Mucosa of stomach (tissue), 1 donor: ENCODE data around the gene AK5.

Source experiments
- H3K27me3 ChIP-seq: one replicate; pipeline ENCODE4 v1.7.0; 2013; ENCODE audit warnings: mild to moderate bottlenecking, low read length; ENCODE audit not compliant: control insufficient read depth, insufficient read depth
- H3K36me3 ChIP-seq: one replicate; pipeline ENCODE4 v1.7.0; 2013; ENCODE audit warnings: low read length; ENCODE audit not compliant: control insufficient read depth, insufficient read depth
- H3K4me1 ChIP-seq: one replicate; pipeline ENCODE4 v1.7.0; 2013; ENCODE audit warnings: mild to moderate bottlenecking, low read length; ENCODE audit not compliant: control insufficient read depth, insufficient read depth
- H3K4me3 ChIP-seq: one replicate; pipeline ENCODE4 v1.7.0; 2013; ENCODE audit warnings: low read length
- H3K9ac ChIP-seq: one replicate; pipeline ENCODE4 v1.7.0; 2013; ENCODE audit warnings: mild to moderate bottlenecking, low read length, moderate library complexity
- H3K9me3 ChIP-seq: one replicate; pipeline ENCODE4 v1.7.0; 2013; ENCODE audit warnings: mild to moderate bottlenecking, low read length, moderate library complexity; ENCODE audit not compliant: control insufficient read depth
- donor health status: Pancreatic carcinoma.

AK5 gene

DNA sequence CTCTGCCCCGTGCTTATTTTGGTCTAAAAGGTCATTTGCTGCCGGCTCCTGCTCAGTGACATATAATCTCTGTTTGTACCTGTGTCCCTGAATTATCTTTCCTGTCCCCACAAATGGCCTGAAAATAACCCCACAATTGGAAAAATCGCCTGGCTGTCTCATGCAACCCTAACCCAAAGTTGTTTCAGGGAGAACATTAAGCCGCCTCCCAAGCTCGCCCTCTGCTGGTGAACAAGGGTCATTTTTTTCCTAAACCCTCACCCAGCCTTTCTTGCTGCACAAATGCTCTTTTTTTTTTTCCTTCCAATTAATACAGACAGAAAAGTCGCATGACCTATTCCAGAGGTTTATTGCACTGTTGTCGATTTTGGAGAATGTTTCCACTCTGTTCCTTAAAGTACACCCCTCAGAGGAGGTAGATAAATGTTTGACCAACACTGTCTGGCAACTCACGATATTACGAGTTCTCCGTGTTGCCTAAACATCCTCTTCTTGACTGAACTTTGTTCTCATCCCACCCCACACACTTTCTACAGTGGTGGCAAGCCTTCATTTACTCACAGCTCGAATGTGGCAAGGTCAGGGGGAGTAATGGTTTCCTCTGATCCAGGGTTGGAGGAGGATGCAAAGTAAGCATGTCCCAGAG lies 252.0 kb downstream of the AK5 start:
- no peak overlapping the region for H3K4me3 ChIP-seq
- H3K9ac ChIP-seq, result no peak overlapping the region

DNA sequence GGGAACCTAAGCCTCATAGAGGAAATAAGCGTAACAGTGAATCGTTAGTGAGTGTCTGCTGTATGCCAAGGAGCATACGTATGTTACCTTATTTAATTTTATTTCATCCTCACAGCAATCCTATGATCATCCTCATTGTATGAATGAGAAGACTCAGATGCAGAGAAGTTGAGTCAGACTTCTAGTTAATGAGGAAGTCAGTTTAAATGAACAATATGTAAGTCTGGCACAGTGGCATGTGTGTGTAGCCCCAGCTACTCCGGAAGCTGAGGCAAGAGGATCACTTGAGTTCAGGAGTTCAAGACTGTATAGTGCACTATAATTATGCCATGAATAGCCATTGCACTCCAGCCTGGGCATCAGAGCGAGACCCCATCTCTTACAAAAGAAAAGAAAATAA lies 252.6 kb downstream of the AK5 start:
- Histone ChIP-seq H3K4me3 (no peak overlapping the region), H3K9ac (no peak overlapping the region), H3K4me1 (peaks cover 4% of the 10 kb centered on the region), H3K36me3 (no peaks in the 10 kb centered on the region), H3K27me3 (no peaks in the 10 kb centered on the region), H3K9me3 (no peaks in the 10 kb centered on the region)

More for the DNA sequence above, 252.0 kb downstream of the AK5 start:
- Histone ChIP-seq H3K36me3 (no peaks in the 10 kb centered on the region), H3K9me3 (no peaks in the 10 kb centered on the region), H3K27me3 (no peaks in the 10 kb centered on the region), H3K4me1 (no peaks in the 10 kb centered on the region)

DNA sequence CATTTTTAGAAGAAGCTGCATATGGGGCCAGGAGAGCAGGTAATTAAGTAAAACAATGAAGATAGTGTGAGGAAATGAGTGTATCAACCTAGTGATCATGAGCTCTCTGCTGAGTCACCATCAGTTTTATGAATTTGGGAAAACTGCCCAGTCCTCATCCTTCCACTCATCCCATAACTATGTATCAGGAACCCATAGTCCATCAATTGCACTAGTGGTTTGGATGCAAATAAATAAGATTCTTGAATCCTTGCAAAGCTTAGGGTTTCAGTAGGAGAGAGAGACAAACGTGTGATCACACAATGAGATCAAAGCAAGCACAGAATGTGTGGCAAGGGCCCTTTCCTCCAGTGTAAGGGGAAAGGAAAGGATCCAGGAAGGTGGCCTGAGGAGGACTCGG lies 255.0 kb downstream of the AK5 start:
- Histone ChIP-seq H3K9me3 (no peaks in the 10 kb centered on the region), H3K27me3 (no peaks in the 10 kb centered on the region), H3K9ac (no peak overlapping the region), H3K4me1 (peaks cover 9% of the 10 kb centered on the region), H3K4me3 (no peak overlapping the region), H3K36me3 (no peaks in the 10 kb centered on the region)

DNA sequence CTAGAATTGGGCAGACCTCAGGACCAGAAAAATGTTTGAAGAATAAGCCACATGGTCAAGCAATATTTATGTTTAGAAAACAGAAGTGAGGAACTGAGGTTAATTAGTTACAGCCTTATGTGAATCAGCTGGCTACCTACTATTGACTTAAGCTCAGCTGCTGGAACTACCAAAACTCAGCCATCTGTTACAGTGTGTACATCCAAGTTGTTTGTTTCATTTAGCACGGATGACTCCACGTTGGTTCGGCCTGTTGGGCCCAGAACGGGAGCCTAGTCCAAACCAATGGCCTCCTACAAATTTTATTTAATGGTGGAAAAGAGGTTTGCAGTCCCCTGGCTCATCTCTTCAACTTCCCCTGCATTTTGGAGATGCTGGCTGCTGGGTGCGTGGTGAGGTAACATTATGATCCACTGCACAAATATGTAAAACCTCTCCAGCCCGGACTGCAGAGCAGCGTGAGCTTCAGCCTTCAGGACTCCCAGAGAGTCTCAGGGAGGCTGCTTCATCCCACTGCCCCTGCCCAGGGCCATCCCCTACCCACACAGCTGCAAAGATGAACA lies 257.2 kb downstream of the AK5 start:
- H3K9ac ChIP-seq, result no peak overlapping the region
- H3K4me1 ChIP-seq, result peaks cover 9% of the 10 kb centered on the region
- no peaks in the 10 kb centered on the region for H3K27me3 ChIP-seq

DNA sequence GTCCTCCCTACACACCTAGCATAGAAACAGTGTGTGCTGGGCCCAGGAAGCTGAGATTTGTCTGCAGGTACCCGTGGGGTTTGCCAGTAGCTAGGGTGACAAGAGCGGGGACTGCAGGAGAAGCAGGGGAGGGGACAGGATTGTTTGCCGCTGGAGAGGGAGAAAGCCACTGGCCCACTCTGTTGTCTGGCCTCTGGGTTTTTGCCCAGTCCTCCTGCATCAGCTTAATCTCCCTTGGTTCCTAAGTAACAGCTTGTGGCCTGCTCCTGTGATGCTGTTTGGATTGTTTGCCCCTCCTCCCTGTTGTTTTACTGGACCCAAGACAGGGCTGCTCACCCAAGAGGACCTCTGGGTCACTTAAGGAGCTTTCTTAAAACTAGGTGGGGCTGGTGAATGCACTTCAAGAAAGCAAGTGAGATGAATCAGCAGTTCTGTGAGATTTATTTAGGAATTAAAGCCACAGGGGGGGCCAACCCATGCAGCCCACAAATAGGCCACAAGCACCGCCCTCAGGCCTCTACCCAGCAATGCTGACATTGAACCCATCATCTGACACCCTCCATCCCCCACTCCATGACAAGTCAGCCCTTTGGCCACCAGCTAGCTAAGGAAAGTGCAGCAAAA lies 257.8 kb downstream of the AK5 start:
- H3K4me3 ChIP-seq, result no peak overlapping the region
- no peaks in the 10 kb centered on the region for H3K27me3 ChIP-seq
- no peaks in the 10 kb centered on the region for H3K9me3 ChIP-seq
- no peaks in the 10 kb centered on the region for H3K36me3 ChIP-seq
- H3K4me1 ChIP-seq, result peaks cover 9% of the 10 kb centered on the region
- no peak overlapping the region for H3K9ac ChIP-seq

More for the DNA sequence above, 257.2 kb downstream of the AK5 start:
- no peaks in the 10 kb centered on the region for H3K36me3 ChIP-seq
- no peak overlapping the region for H3K4me3 ChIP-seq
- H3K9me3 ChIP-seq, result no peaks in the 10 kb centered on the region

DNA sequence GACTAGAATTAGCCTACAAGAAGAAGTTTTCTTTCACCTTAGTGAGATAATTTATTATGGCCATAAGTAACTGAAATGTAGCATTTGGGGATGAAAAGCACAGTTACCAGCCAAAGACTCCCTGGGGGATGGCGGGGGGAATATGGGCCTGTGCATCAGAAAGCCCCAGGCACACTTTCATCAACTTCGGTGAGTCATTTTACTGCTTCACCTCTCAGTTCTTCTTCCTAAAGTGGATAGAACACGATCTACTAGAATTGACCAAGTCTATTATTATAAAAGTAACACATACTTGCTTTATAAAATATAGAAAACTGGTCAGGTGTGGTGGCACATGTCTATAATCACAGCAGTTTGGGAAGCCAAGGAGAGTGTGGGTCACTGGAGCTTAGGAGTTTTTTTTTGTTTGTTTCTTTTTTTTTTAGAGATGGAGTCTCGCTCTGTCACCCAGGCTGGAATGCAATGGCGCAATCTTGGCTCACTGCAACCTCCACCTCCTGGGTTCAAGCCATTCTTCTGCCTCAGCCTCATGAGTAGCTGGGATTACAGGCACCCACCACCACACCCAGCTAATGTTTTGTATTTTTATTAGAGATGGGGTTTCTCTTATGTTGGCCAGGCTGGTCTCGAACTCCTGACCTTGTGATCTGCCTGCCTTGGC lies 258.8 kb downstream of the AK5 start:
- H3K9me3 ChIP-seq, result no peaks in the 10 kb centered on the region
- no peak overlapping the region for H3K4me3 ChIP-seq
- H3K27me3 ChIP-seq, result no peaks in the 10 kb centered on the region
- H3K36me3 ChIP-seq, result no peaks in the 10 kb centered on the region
- peaks cover 9% of the 10 kb centered on the region for H3K4me1 ChIP-seq
- no peak overlapping the region for H3K9ac ChIP-seq

DNA sequence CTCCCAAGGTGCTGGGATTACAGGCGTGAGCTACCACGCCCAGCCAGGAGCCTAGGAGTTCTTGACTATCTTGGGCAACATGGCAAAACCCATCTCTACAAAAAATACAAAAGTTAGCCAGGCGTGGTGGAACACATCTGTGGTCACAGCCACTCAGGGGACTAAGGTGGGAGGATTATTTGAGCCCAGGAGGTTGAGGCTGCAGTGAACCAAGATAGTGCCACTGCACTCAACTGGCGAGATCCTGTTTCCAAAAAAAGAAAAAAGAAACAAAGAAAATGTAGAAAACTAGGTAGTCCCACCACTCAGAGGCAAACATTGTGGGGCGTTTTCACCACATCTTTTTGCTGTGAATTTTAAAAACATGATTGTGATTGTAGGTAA lies 259.3 kb downstream of the AK5 start:
- Histone ChIP-seq H3K9ac (no peak overlapping the region), H3K36me3 (no peaks in the 10 kb centered on the region), H3K4me3 (no peak overlapping the region)

DNA sequence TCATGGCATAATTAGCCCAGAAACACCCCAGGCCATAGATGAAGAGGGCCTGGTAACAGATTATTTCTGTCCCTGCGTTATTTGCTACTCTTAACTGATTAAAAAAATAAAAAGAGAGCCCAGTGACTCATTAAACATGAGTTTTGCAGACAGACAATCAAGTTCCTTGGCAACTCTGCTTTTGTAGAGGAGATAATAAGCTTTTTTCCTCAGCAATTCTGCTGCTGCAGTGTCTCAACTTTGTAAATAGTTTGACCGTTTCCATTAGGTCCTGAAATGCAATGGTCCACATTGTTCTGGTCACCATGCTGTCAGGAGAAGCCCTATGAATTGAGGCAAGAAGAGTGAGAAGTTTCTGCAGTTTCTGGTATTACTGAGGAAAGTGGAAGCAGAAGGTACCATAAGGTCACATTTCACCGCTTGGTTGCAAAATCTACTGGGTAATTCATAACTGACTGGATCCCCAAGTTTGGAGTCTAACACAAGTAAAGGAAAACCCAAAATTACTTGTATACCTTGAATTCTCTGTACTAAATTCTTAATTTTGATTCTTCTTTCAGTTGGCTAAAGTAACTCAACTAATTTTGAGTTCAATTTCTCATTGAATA lies 261.1 kb downstream of the AK5 start:
- Histone ChIP-seq H3K9ac (no peak overlapping the region), H3K4me3 (no peak overlapping the region), H3K36me3 (no peaks in the 10 kb centered on the region), H3K27me3 (no peaks in the 10 kb centered on the region), H3K4me1 (peaks cover 9% of the 10 kb centered on the region), H3K9me3 (no peaks in the 10 kb centered on the region)

More for the DNA sequence above, 259.3 kb downstream of the AK5 start:
- Histone ChIP-seq H3K27me3 (no peaks in the 10 kb centered on the region), H3K4me1 (peaks cover 9% of the 10 kb centered on the region), H3K9me3 (no peaks in the 10 kb centered on the region)

DNA sequence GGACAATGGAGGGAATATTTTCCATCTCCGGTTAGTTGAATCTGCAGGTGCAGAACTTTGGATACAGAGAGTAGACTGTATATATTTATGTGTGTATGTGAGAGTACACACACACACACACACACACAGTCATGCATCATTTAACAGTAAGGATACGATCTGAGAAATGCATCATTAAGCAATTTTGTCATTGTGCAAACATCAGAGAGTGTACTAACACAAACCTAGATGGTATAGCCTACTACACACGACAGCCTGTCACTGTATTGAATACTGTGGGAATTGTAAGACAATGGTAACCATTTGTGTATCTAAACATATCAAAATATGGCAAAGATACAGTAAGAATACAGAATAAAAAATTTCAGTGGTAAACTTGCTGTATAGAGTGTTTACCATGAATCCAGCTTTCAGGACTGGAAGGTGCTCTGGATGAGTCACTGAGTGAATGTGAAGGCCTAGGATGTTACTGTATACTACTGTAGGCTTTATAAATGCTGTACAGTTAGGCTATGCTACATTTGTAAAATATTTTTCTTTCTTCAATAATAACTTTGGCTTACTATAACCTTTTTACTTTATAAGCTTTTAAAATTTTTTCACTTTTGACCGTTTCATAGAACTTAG lies 262.1 kb downstream of the AK5 start:
- Histone ChIP-seq H3K4me1 (peaks cover 9% of the 10 kb centered on the region), H3K36me3 (no peaks in the 10 kb centered on the region), H3K4me3 (no peak overlapping the region), H3K9me3 (no peaks in the 10 kb centered on the region), H3K9ac (no peak overlapping the region), H3K27me3 (no peaks in the 10 kb centered on the region)

DNA sequence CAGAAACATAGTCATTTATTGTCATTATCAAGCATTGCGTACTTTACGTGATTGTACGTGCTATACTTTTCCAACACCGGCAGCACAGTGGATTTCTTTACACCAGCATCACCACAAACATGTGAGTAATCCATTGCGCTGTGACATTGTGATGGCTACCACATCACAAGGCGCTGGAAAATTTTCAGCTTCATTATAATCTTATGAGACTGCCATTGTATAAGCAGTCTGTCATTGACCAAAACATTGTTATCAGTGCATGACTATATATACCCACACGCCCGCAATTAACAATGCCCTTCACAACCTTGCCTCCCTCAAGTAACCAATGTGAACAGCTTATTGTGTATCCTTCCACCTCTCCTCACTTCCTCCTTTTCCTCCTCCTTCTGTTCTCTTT lies 263.0 kb downstream of the AK5 start:
- Histone ChIP-seq H3K27me3 (no peaks in the 10 kb centered on the region), H3K9me3 (no peaks in the 10 kb centered on the region), H3K4me1 (peaks cover 1% of the 10 kb centered on the region), H3K4me3 (no peak overlapping the region), H3K36me3 (no peaks in the 10 kb centered on the region), H3K9ac (no peak overlapping the region)

DNA sequence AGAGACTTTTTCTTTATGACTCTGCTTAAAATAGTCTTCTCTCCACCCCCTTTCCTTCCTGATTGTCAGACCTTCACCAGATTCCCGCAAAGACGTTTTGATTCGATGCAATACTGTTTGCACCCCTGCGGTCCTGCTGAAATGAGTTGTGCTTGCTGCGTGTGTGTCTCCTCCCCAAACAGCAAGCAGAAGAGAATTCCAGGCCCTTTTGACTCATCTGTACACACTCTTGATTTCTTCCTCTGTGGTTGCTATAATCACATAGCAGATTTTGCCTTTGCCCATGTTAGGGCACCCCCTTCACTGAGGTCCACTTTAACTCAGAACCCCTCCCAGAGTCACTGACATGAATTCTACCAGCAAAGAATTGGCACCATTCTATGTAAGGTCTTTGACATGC lies 264.2 kb downstream of the AK5 start:
- Histone ChIP-seq H3K9ac (no peak overlapping the region), H3K4me3 (no peak overlapping the region), H3K36me3 (no peaks in the 10 kb centered on the region)

More for the DNA sequence above, 264.2 kb downstream of the AK5 start:
- Histone ChIP-seq H3K27me3 (no peaks in the 10 kb centered on the region), H3K9me3 (no peaks in the 10 kb centered on the region), H3K4me1 (no peaks in the 10 kb centered on the region)
